Right lobe of liver (tissue), 6 donors: ENCODE data around the gene PAFAH1B1. TPM values are rescaled to one million over a fixed set of nuclear protein-coding genes. Genes with fewer than 3 reads are reported as not detected.
"Not testable (repeated sequence)": the region's sequence is repeated elsewhere in the genome, so short reads cannot be mapped to it uniquely, and the experiment has no call there.

Experiments
- ATAC-seq, 4 donors: fragments of 200-7000 bp; cut with Tn5 transposase; one replicate each; pipeline ENCODE4 v1.9.1; 2020; ENCODE audit warnings: mild to moderate bottlenecking in 4 of 4, moderate library complexity in 4 of 4
- DNase-seq, 3 donors: peaks; one replicate each; pipeline ENCODE4 v3.0.0-alpha.2; 2020
- H3K27ac ChIP-seq, 3 donors: fragments of 200-600 bp; one replicate each; pipeline ENCODE4 v1.8.0; 2022
- H3K27me3 ChIP-seq, 2 donors: fragments of 200-600 bp; one replicate each; pipeline ENCODE4 v1.8.0; 2022
- H3K36me3 ChIP-seq, 4 donors: fragments of 200-600 bp; sonication (generic) in 1 of 4; one replicate each; pipeline versions ENCODE4 v1.5.1 to v1.8.0; 2017 to 2022; ENCODE audit warnings: control low read depth in 1 of 4
- H3K4me1 ChIP-seq, 4 donors: fragments of 200-600 bp; sonication (generic) in 1 of 4; one replicate each; pipeline versions ENCODE4 v1.5.1 to v1.8.0; 2017 to 2022; ENCODE audit warnings: control low read depth in 1 of 4
- H3K4me3 ChIP-seq, 3 donors: fragments of 200-600 bp; one replicate each; pipeline ENCODE4 v1.8.0; 2022
- H3K9me3 ChIP-seq, 4 donors: fragments of 200-600 bp; sonication (generic) in 1 of 4; one replicate each; pipeline versions ENCODE4 v1.5.1 to v1.8.0; 2017 to 2022; ENCODE audit warnings: control low read depth in 1 of 4
- POLR2A ChIP-seq: fragments of 450-650 bp; IDR thresholded peaks from one replicate; pipeline ENCODE4 v1.6.1; 2017; ENCODE audit warnings: antibody characterized with exemption, mild to moderate bottlenecking
- WGBS: methylation state at CpG from one replicate; pipeline ENCODE4 v1.1.6; 2018; ENCODE audit warnings: low coverage, low lambda C conversion rate; ENCODE audit not compliant: insufficient coverage; ENCODE audit errors: missing lambda C conversion rate; 5-methylcytosine and 5-hydroxymethylcytosine counted together
- intact Hi-C, 2 donors: fragments of 100-400 bp; cut with DNase I; formaldehyde crosslinking; loops; one replicate each; pipeline versions ENCODE4 v1.11.2 to v1.14.1; 2022
- total RNA-seq, 6 experiments: library from RNA; depleted of rRNA in 2 of 6; stranded (reverse); fragments of >200 nt in 2 of 6; fragmentation: NEBNext Ultra II Directional in 3 of 6; extraction: Animal tissue kit (Norgen Biotek cat#: 25700) in 3 of 6; gene quantifications; one replicate each; pipeline versions ENCODE4 v1.1.0 to v1.2.4, GENCODE V29; 2016 to 2023
- TF ChIP-seq, protein P1 (sequence below), 4 donors: fragments of 200-600 bp in 3 of 4; fragments of 450-650 bp in 1 of 4; IDR thresholded peaks; one replicate each; pipeline versions ENCODE4 v1.5.1 to v1.8.0; 2016 to 2022; ENCODE audit warnings: antibody characterized with exemption in 4 of 4, mild to moderate bottlenecking in 2 of 4
- donor health status: DM: no; HTN: yes; CAD: no.
- donor health status: DM: no; HTN: no; CAD: no.
- donor health status: DM: no; HTN: no; CAD: no.
- donor health status: DM: no; HTN: yes; CAD: no.
- donor health status: DM: no; HTN: yes; CAD: no.

Gene PAFAH1B1
- total RNA-seq, 6 experiments from 2014 or later: 32.6 to 69.9 (median 42.2) TPM

DNA sequence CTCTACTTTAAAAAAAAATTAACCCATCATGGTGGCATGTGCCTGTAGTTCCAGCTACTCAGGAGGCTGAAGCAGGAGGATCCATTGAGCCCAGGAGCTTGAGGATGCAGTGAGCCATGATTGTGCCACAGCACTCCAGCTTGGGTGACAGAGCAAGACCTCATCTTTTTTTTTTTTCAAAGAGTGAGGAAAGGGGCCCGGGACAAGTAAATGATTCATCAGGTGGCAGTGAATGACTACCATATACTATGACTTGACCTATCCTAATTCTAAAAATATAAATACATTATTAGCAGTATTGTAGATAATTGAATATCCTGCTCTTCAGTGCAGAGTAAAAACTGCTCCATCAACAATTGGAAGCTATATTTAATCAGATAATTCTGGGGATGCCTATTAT, 62.8 kb downstream of the PAFAH1B1 start:
- no peaks in the 10 kb centered on the region for H3K27me3 ChIP-seq
- H3K27ac ChIP-seq: no peak overlapping the region
- 0% methylated on average over 1 of the region's 1 CpG for WGBS
- DNase-seq: no peak
- H3K4me3 ChIP-seq: no peak overlapping the region
- no peak for TF ChIP-seq POLR2A
- TF ChIP-seq, protein P1, sequence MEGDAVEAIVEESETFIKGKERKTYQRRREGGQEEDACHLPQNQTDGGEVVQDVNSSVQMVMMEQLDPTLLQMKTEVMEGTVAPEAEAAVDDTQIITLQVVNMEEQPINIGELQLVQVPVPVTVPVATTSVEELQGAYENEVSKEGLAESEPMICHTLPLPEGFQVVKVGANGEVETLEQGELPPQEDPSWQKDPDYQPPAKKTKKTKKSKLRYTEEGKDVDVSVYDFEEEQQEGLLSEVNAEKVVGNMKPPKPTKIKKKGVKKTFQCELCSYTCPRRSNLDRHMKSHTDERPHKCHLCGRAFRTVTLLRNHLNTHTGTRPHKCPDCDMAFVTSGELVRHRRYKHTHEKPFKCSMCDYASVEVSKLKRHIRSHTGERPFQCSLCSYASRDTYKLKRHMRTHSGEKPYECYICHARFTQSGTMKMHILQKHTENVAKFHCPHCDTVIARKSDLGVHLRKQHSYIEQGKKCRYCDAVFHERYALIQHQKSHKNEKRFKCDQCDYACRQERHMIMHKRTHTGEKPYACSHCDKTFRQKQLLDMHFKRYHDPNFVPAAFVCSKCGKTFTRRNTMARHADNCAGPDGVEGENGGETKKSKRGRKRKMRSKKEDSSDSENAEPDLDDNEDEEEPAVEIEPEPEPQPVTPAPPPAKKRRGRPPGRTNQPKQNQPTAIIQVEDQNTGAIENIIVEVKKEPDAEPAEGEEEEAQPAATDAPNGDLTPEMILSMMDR (IDR thresholded peaks at IDR 0.05): no peak
- no peak for ATAC-seq
- H3K4me1 ChIP-seq: peaks cover 0 to 2% (median 0%) of the 10 kb centered on the region in 4 donors
- no peaks in the 10 kb centered on the region for H3K9me3 ChIP-seq
- intact Hi-C loops: no loop called here
- peaks cover 0 to 2% (median 0%) of the 10 kb centered on the region in 4 donors for H3K36me3 ChIP-seq

DNA sequence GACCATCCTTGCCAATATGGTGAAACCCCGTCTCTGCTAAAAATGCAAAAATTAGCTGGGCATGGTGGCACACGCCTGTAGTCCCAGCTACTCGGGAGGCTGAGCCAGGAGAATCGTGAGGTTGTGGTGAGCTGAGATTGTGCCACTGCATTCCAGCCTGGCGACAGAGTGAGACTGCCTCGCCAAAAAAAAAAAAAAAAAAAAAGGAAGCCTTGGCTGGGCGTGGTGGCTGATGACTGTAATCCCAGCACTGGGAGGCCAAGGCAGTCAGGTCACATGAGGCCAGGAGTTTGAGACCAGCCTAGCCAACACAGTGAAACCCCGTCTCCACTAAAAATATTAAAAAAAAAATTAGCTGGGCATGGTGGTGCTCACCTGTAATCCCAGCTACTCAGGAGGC, 65.9 kb downstream of the PAFAH1B1 start:
- DNase-seq, H3K4me1 ChIP-seq, H3K9me3 ChIP-seq, H3K36me3 ChIP-seq, H3K4me3 ChIP-seq, H3K27me3 ChIP-seq, H3K27ac ChIP-seq, intact Hi-C loops: not testable (repeated sequence)
- peak; percentile 20 to 59 (median 37) for ATAC-seq
- 17% methylated on average over 5 of the region's 8 CpGs for WGBS

DNA sequence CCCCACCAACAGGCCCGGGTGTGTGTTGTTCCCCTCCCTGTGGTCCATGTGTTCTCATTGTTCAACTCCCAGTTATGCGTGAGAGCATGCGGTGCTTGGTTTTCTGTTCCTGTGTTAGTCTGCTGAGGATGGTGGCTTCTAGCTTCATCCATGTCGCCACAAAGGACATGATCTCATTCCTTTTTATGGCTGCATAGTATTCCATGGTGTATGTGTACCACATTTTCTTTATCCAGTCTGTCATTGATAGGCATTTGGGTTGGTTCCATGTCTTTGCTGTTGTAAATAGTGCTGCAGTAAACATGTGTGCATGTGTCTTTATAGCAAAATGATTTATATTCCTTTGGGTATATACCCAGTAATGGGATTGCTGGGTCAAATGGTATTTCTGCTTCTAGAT, 67.0 kb downstream of the PAFAH1B1 start:
- H3K9me3 ChIP-seq, H3K4me3 ChIP-seq, DNase-seq, ATAC-seq, intact Hi-C loops, H3K27me3 ChIP-seq, H3K4me1 ChIP-seq, H3K27ac ChIP-seq, H3K36me3 ChIP-seq: not testable (repeated sequence)
- 92% methylated on average over 3 of the region's 4 CpGs for WGBS

DNA sequence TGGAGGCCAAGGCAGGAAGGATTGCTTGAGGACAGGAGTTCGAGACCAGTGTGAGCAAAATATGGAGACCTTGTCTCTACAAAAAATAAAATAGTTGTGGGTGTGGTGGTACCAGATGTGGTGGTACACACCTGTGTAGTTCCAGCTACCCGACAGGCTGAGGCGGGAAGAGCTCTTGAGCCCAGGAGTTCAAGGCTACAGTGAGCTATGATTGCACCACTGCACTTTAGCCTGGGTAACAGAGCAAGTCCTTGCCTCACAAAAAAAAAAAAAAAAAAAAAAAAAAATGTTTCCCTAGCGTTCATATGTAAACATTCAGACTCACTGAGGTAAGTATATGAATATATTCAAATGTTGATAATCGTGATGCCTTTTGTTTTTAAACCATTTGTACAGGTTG, 78.6 kb downstream of the PAFAH1B1 start:
- TF ChIP-seq POLR2A: no peak
- TF ChIP-seq, protein P1 (IDR thresholded peaks at IDR 0.05): no peak
- intact Hi-C loops: no loop called here
- ATAC-seq: peak in 2 of 4 donors; percentile 51 to 68
- Histone ChIP-seq H3K4me3 (no peak overlapping the region), H3K27me3 (no peaks in the 10 kb centered on the region), H3K4me1 (no peaks in the 10 kb centered on the region), H3K36me3 (peaks cover 0 to 70% (median 24%) of the 10 kb centered on the region in 4 donors), H3K9me3 (no peaks in the 10 kb centered on the region), H3K27ac (no peak overlapping the region)
- no peak for DNase-seq
- WGBS: 61% methylated on average over 5 of the region's 5 CpGs

DNA sequence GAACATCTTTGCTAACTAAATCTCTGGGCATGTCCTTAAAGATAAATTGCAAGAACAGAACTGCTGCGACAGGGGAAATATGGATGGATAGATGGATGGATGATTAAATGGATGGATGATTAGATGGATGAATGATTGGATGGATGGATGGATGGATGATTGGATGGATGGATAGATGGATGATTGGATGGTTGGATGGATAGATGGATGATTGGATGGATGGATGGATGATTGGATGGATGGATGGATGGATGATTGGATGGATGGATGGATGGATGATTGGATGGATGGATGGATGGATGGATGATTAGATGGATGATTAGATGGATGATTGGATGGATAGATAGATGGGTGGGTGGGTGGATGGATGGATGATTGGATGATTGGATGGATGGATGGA, 85.8 kb downstream of the PAFAH1B1 start:
- H3K4me3 ChIP-seq, DNase-seq, H3K9me3 ChIP-seq, intact Hi-C loops, H3K27ac ChIP-seq, H3K4me1 ChIP-seq, ATAC-seq, H3K27me3 ChIP-seq: not testable (repeated sequence)
- WGBS: 93% methylated on average over 1 of the region's 1 CpG
- H3K36me3 ChIP-seq: peaks cover 4 to 77% (median 21%) of the 10 kb centered on the region in 4 donors

DNA sequence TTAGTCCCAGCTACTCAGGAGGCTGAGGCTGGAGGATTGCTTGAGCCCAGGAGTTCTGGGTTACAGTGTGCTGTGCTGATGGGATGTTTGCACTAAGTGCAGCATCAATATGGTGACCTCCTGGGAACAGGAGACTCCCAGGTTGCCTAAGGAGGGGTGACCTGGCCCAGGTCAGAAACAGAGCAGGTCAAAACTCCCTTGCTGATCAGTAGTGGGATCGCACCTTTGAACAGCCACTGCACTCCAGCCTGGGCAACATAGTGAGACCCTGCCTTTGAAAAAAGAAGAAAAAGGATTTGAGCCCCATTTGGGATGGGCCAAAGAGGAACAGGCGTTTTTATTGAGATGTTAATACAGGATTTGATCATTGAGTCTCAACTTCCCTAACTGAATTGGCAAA, 87.5 kb downstream of the PAFAH1B1 start:
- no peak for ATAC-seq
- WGBS: 93% methylated on average over 2 of the region's 2 CpGs
- TF ChIP-seq, protein P1 (IDR thresholded peaks at IDR 0.05): no peak
- TF ChIP-seq POLR2A: no peak
- Histone ChIP-seq H3K27ac (no peak overlapping the region), H3K4me3 (no peak overlapping the region), H3K36me3 (peaks cover 4 to 70% (median 21%) of the 10 kb centered on the region in 4 donors), H3K4me1 (no peaks in the 10 kb centered on the region), H3K27me3 (no peaks in the 10 kb centered on the region), H3K9me3 (no peaks in the 10 kb centered on the region)
- no peak for DNase-seq
- intact Hi-C loops: no loop called here
